K562 (cell line): Measurements from ENCODE around the gene IL34.

Source experiments
- CBX3 ChIP-seq, 2 experiments: IDR thresholded peaks; 1 replicate in 1 of 2; 2 replicates in 1 of 2; pipeline ENCODE4 v1.6.1; 2012; ENCODE audit warnings: inconsistent platforms in 2 of 2, low read length in 2 of 2, borderline replicate concordance in 1 of 2, control low read depth in 1 of 2
- CREB3L1 ChIP-seq: fragments of 450-650 bp; IDR thresholded peaks from 2 replicates; pipeline ENCODE4 v1.6.1; 2014; ENCODE audit warnings: low read depth, mild to moderate bottlenecking, moderate library complexity, borderline replicate concordance
- CTCF ChIP-seq, 3 experiments: IDR thresholded peaks in 2 of 3; conservative IDR thresholded peaks in 1 of 3; 2 replicates each; pipeline ENCODE4 v1.5.1; 2011 to 2012; ENCODE audit warnings: low read length in 3 of 3, mild to moderate bottlenecking in 3 of 3, control low read depth in 2 of 3, improper control_type of control experiment in 1 of 3, inconsistent platforms in 1 of 3, low read depth in 1 of 3, mixed read lengths in 1 of 3, moderate library complexity in 1 of 3; ENCODE audit not compliant: insufficient read depth in 2 of 3
- ESRRB ChIP-seq: fragments of 250-450 bp; sonication (Bioruptor Pico); IDR thresholded peaks from 2 replicates; pipeline ENCODE4 v1.5.0; 2020; ENCODE audit warnings: mild to moderate bottlenecking, moderate library complexity, borderline replicate concordance
- EZH2 ChIP-seq: IDR thresholded peaks from 2 replicates; pipeline ENCODE4 v1.6.1; 2012; ENCODE audit warnings: low read depth, mild to moderate bottlenecking, inconsistent platforms, low read length, borderline replicate concordance
- GABPB2 ChIP-seq: fragments of 250-450 bp; sonication (Bioruptor Pico); conservative IDR thresholded peaks from 2 replicates; pipeline ENCODE4 v1.5.1; 2021; ENCODE audit warnings: mild to moderate bottlenecking
- JUN ChIP-seq, 2 experiments: sonication (generic) in 1 of 2; formaldehyde crosslinking in 1 of 2; IDR thresholded peaks; 2 replicates each; pipeline versions ENCODE4 v1.6.1 to v1.8.0; 2012 to 2022; ENCODE audit warnings: borderline replicate concordance in 2 of 2, mild to moderate bottlenecking in 2 of 2, improper control_type of control experiment in 1 of 2, low read depth in 1 of 2, low read length in 1 of 2, missing genetic modification reagents in 1 of 2
- POLR2A ChIP-seq: fragments of 450-650 bp; conservative IDR thresholded peaks from 2 replicates; pipeline ENCODE4 v1.6.1; 2016
- RFX5 ChIP-seq: IDR thresholded peaks from 2 replicates; pipeline ENCODE4 v1.6.1; 2011; ENCODE audit warnings: low read depth, mild to moderate bottlenecking, improper control_type of control experiment, low read length
- TAF1 ChIP-seq: IDR thresholded peaks from 2 replicates; pipeline ENCODE4 v1.6.1; 2011; ENCODE audit warnings: mild to moderate bottlenecking, low read length, moderate library complexity; ENCODE audit not compliant: insufficient read depth, control insufficient read depth, severe bottlenecking; ENCODE audit errors: extremely low read depth
- TEAD4 ChIP-seq, 2 experiments: sonication (generic) in 1 of 2; formaldehyde crosslinking in 1 of 2; IDR thresholded peaks; 2 replicates each; pipeline versions ENCODE4 v1.6.1 to v1.8.0; 2012 to 2022; ENCODE audit warnings: borderline replicate concordance in 1 of 2, inconsistent platforms in 1 of 2, low read length in 1 of 2, mild to moderate bottlenecking in 1 of 2, missing genetic modification reagents in 1 of 2
- ZBTB33 ChIP-seq: sonication (generic); formaldehyde crosslinking; IDR thresholded peaks from 2 replicates; pipeline ENCODE4 v1.8.1; 2023; ENCODE audit warnings: mild to moderate bottlenecking, missing genetic modification reagents
- ZBTB7A ChIP-seq: IDR thresholded peaks from 2 replicates; pipeline ENCODE4 v1.6.1; 2011; ENCODE audit warnings: low read depth, mild to moderate bottlenecking, low read length, moderate library complexity, borderline replicate concordance; ENCODE audit not compliant: control insufficient read depth
- TF ChIP-seq, protein P1 (sequence below), 2 experiments: fragments of 450-650 bp; formaldehyde crosslinking in 1 of 2; IDR thresholded peaks; 2 replicates each; pipeline versions ENCODE4 v1.4.0 to v1.6.1; 2014 to 2020; ENCODE audit warnings: mild to moderate bottlenecking in 2 of 2, borderline replicate concordance in 1 of 2, low read depth in 1 of 2

DNA sequence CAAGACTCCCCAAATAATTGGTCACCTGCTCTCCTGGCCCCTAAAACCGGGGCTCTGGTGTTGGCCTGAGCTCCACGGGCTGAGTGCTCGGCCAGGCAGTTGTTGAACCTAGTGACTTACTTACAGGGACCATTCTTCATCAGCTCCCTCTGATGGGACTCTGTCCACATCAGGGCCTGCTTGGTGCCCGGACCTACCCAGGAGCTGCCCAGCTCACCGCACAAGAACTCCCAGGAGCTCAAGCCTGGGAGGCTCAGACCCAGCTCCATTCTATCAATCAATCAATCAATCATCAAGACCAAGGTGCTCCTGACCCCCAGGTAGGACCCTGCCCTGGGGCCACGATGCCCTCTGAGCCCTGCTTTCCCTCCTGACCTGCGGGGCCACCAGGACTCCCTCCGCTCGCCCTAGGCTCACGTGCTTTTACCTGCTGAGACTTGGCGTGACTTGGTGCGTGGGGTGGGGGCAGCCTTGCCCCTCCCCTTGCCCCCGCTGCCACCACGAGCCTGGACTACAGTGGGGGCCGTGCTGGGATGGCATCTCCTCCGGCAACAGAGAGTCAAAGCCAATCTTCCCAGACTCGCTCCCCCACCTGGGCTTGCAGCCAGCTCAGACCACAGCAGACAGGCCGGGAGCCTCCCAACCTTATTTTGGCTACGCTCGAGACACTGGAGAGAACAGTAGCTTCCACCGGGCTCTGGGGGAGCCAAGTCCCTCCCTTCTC lies 15.7 kb downstream of the IL34 start:
- TF ChIP-seq EZH2, result no peak
- TF ChIP-seq CBX3 (IDR thresholded peaks at IDR 0.05; ENCODE audit: borderline replicate concordance in 1 of 2, low read length in 2 of 2), result no peak
- TF ChIP-seq ESRRB, result no peak
- no peak for TF ChIP-seq RFX5
- TF ChIP-seq CREB3L1, result no peak
- no peak for TF ChIP-seq CTCF (IDR thresholded peaks at IDR 0.05 in 2 of 3, conservative IDR thresholded peaks at IDR 0.05 in 1 of 3; ENCODE audit: insufficient read depth in 2 of 3, low read depth in 1 of 3, low read length in 3 of 3)
- TF ChIP-seq TEAD4 (IDR thresholded peaks at IDR 0.05; ENCODE audit: low read length), result no peak
- TF ChIP-seq TEAD4 (CRISPR knock-in tag; IDR thresholded peaks at IDR 0.05; ENCODE audit: borderline replicate concordance), result no peak
- TF ChIP-seq GABPB2, result no peak
- TF ChIP-seq ZBTB7A, result no peak
- TF ChIP-seq TAF1, result no peak
- TF ChIP-seq ZBTB33 (CRISPR knock-in tag), result no peak
- no peak for TF ChIP-seq JUN (IDR thresholded peaks at IDR 0.05; ENCODE audit: borderline replicate concordance, low read depth, low read length)
- no peak for TF ChIP-seq JUN (CRISPR knock-in tag; IDR thresholded peaks at IDR 0.05; ENCODE audit: borderline replicate concordance)
- TF ChIP-seq, protein P1, sequence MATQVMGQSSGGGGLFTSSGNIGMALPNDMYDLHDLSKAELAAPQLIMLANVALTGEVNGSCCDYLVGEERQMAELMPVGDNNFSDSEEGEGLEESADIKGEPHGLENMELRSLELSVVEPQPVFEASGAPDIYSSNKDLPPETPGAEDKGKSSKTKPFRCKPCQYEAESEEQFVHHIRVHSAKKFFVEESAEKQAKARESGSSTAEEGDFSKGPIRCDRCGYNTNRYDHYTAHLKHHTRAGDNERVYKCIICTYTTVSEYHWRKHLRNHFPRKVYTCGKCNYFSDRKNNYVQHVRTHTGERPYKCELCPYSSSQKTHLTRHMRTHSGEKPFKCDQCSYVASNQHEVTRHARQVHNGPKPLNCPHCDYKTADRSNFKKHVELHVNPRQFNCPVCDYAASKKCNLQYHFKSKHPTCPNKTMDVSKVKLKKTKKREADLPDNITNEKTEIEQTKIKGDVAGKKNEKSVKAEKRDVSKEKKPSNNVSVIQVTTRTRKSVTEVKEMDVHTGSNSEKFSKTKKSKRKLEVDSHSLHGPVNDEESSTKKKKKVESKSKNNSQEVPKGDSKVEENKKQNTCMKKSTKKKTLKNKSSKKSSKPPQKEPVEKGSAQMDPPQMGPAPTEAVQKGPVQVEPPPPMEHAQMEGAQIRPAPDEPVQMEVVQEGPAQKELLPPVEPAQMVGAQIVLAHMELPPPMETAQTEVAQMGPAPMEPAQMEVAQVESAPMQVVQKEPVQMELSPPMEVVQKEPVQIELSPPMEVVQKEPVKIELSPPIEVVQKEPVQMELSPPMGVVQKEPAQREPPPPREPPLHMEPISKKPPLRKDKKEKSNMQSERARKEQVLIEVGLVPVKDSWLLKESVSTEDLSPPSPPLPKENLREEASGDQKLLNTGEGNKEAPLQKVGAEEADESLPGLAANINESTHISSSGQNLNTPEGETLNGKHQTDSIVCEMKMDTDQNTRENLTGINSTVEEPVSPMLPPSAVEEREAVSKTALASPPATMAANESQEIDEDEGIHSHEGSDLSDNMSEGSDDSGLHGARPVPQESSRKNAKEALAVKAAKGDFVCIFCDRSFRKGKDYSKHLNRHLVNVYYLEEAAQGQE (IDR thresholded peaks at IDR 0.05; ENCODE audit: borderline replicate concordance), result no peak
- TF ChIP-seq, protein P1 (CRISPR knock-in tag; IDR thresholded peaks at IDR 0.05; ENCODE audit: low read depth), result no peak
- TF ChIP-seq POLR2A, result 0 out of 2 replicates have a peak, but pooled peaks have one; percentile 40
